ENCODE data around the gene NDUFV2. TPM values are rescaled to one million over a fixed set of nuclear protein-coding genes. Genes with fewer than 3 reads are reported as not detected.

Gene NDUFV2
- total and polyA plus RNA-seq, 11 donors, result 236 to 1,311 (median 440) TPM

- H3K36me3 ChIP-seq, result peaks cover 0 to 100% (median 92%) of the 10 kb centered on the region in 9 donors
- TF ChIP-seq POLR2A (IDR thresholded peaks at IDR 0.05), result no peak
- no peak for TF ChIP-seq CTCF (IDR thresholded peaks at IDR 0.05)
- no peak overlapping the region for H3K27ac ChIP-seq
- H3K4me3 ChIP-seq, result no peak overlapping the region
- no peak for DNase-seq
- no peaks in the 10 kb centered on the region for H3K9me3 ChIP-seq
- H3K4me1 ChIP-seq, result peaks cover 0 to 42% (median 22%) of the 10 kb centered on the region in 12 donors
- ATAC-seq, result no peak
- intact Hi-C loops (cut with DNase I), result no loop called here
- no peaks in the 10 kb centered on the region for H3K27me3 ChIP-seq
- 70 to 83% (median 76%) methylated on average over 4 of the region's 4 CpGs for WGBS, 4 donors
Observed at GRCh38 chr18:9130195-9130594, 27.7 kb downstream of the NDUFV2 start.

GRCh38 chr18:9130806-9131205 lies 28.3 kb downstream of the NDUFV2 start:
- Histone ChIP-seq H3K27me3 (no peaks in the 10 kb centered on the region), H3K36me3 (peaks cover 0 to 96% (median 87%) of the 10 kb centered on the region in 9 donors), H3K27ac (peak overlapping the region in 1 of 12 donors; percentile 23), H3K4me1 (peaks cover 0 to 44% (median 23%) of the 10 kb centered on the region in 12 donors), H3K9me3 (no peaks in the 10 kb centered on the region), H3K4me3 (no peak overlapping the region)
- ATAC-seq (no peak), DNase-seq (no peak)
- TF ChIP-seq POLR2A (IDR thresholded peaks at IDR 0.05), result no peak
- TF ChIP-seq CTCF (IDR thresholded peaks at IDR 0.05), result no peak
- intact Hi-C loops (cut with DNase I), result no loop called here
- 48 to 55% (median 50%) methylated on average over 2 of the region's 2 CpGs for WGBS, 4 donors

GRCh38 chr18:9132628-9133027 lies 30.1 kb downstream of the NDUFV2 start:
- Histone ChIP-seq H3K4me3 (no peak overlapping the region), H3K36me3 (peaks cover 0 to 77% (median 68%) of the 10 kb centered on the region in 9 donors), H3K27me3 (no peaks in the 10 kb centered on the region), H3K27ac (no peak overlapping the region), H3K9me3 (no peaks in the 10 kb centered on the region), H3K4me1 (peaks cover 0 to 29% (median 13%) of the 10 kb centered on the region in 12 donors)
- no peak for TF ChIP-seq POLR2A (IDR thresholded peaks at IDR 0.05)
- ATAC-seq (no peak), DNase-seq (no peak)
- intact Hi-C loops (cut with DNase I), result no loop called here
- WGBS, 4 donors, result 94 to 97% (median 96%) methylated on average over 4 of the region's 4 CpGs

- TF ChIP-seq CTCF (IDR thresholded peaks at IDR 0.05) (no peak), POLR2A (IDR thresholded peaks at IDR 0.05) (no peak)
- Histone ChIP-seq H3K36me3 (peaks cover 0 to 71% (median 63%) of the 10 kb centered on the region in 9 donors), H3K4me3 (no peak overlapping the region), H3K9me3 (no peaks in the 10 kb centered on the region), H3K27me3 (no peaks in the 10 kb centered on the region), H3K27ac (no peak overlapping the region), H3K4me1 (peaks cover 0 to 27% (median 13%) of the 10 kb centered on the region in 12 donors)
- intact Hi-C loops (cut with DNase I), result no loop called here
- ATAC-seq, result no peak
- DNase-seq, result no peak
- WGBS, 4 donors, result 90 to 95% (median 93%) methylated on average over 2 of the region's 2 CpGs
Observed at GRCh38 chr18:9133225-9133624, 30.7 kb downstream of the NDUFV2 start.
